GM18909 (cell line): ENCODE data around the gene F8.
"Not testable (repeated sequence)": the region's sequence is repeated elsewhere in the genome, so short reads cannot be mapped to it uniquely, and the experiment has no call there.

Experiments used
- ATAC-seq: cut with Tn5 transposase; IDR thresholded peaks from one replicate; pipeline ENCODE4 v1.9.1; 2021; ENCODE audit warnings: mild to moderate bottlenecking; ENCODE audit not compliant: unreplicated experiment, poor library complexity

F8 gene

GRCh38 chrX:154886069-154886788, 136.3 kb downstream of the F8 start, which contains the start of gene F8A1:
Gene F8A1, plus strand, starts transcription at chrX:154886355. Its CDS starts 20 bp downstream, at chrX:154886375.
- peak; percentile 71 for ATAC-seq

DNA sequence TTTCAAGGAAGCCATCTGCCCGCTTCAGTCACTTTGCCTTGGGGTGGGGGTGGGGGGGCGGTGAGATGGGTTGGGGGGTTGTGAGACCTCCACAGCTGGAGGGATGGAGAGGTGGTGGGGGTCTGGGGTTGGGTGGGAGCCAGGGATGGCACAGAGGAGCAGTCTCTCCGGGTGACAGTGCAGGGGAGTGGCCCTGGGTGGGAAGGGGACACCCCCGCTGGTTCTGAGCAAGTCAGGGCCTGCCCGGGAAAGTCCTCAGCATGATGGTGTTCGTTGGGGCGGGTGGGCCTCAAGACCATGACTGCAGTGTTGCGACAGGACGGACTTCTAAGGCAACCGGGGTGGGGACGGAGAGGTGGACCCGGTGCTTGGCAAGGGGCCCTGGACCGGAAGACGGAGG, 137.0 kb downstream of the F8 start:
- not testable (repeated sequence) for ATAC-seq

DNA sequence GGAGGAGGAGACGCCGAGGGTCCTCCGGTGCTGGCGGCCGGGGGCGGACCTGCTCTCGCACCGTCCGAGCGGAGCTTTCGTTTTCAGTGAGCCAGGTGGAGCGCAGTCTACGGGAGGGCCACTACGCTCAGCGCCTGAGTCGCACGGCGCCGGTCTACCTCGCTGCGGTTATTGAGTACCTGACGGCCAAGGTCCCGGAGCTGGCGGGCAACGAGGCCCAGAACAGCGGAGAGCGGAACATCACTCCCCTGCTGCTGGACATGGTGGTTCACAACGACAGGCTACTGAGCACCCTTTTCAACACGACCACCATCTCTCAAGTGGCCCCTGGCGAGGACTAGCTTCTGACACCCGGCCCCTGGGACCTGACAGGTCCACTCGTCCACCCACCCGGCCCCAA, 137.5 kb downstream of the F8 start:
- not testable (repeated sequence) for ATAC-seq

DNA sequence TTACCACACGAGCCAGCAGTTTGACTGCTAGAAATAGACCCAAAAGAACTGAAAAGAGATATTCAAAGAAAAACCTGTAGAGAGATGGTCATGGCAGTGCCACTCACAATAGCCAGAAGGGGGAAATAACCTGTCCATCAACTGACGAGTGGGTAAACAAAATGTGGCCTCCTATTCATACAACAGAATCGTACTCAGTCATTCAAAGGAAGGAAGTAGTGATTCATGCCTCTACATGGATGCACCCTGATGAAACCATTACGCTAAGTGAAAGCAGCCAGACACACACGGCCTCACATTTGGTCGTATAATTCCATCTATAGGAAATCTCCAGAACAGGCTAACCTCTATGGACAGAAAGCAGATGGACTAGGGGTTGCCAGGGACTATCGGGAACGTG, 138.5 kb downstream of the F8 start:
- ATAC-seq = not testable (repeated sequence)

DNA sequence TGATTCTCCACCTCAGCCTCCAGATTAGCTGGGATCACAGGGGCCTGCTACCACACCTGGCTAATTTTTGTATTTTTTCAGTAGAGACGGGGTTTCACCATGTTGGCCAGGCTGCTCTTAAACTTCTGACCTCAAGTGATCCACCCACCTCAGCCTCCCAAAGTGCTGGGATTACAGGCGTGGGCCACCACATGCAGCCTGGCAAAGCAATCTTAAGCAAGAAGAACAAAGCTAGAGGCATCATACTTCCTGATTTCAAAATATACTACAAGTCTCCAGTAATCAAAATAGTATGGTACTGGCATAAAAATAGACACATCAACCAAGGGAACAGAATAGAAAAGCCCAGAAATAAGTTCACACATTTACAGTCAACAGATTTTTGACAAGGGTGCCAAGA, 149.2 kb downstream of the F8 start:
- no peak for ATAC-seq

- ATAC-seq = not testable (repeated sequence)
These were observed 154.0 kb downstream of the F8 start for GRCh38 chrX:154868522-154868921.

DNA sequence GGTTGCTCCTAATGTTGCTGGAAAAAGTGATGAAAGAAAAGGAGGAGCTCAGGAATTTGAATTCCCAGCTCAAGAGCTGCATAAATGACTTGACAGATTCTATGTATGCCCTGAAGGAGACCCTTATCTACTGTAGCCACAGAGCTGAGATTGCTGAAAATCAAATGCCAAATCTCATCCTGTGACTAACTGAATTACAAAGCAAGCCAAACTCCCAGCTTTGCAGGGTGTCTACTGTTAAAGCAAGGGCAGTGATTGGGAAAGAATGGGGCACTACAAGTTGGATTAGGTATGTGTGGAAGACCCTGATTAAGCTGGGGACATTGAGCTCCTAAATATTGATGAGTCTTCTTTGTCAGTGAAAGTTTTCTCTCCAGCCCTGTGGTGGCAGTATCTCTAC, 167.3 kb downstream of the F8 start:
- ATAC-seq = no peak

DNA sequence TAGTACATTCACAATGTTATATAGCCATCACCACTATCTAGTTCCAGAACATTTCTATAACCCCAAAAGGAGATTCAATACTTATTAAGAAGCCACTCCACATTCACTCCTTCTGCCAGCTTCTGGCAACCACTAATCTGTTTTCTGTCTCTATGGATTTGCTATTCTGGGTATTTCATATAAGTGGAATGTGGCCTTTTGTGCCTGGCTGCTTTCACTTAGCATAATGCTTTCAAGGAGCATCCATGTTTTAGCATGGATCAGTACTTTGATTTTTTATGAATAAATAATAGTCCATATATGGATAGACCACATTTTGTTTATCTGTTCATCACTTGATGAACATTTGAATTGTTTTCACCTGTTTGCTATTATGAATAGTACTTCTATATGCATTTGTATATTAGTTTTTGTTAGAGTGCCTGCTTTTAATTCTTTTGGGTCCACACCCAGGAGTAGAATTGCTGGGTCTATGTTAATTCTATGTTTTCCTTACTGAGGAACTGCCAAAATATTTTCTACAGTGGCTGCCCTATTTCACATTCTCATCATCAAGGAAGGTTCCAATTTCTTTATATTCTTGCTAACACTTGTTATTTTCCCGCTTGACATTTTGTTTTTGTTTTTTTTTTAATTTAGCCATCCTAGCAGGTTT, 171.4 kb downstream of the F8 start:
- ATAC-seq = no peak

DNA sequence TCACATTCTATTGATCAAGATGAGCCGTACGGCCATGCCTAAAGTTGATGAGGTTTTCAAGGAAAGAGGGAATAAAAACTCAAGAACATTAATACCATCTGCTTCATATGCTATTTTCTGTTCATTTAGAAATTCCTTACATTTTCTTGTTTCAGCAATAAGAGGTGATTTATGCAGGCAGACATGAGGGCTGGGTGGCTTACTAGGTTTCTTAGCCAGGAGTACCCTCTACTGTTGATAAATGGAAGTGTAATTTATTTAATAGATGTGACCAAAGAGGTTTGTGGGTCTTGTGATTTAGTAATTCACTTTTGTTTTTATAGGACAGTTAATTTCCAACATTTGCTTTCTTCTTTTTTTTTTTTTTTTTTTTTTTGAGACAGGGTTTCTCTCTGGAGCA, 181.7 kb downstream of the F8 start:
- no peak for ATAC-seq

- ATAC-seq = no peak
These were observed 186.4 kb downstream of the F8 start for GRCh38 chrX:154836163-154836562.

- no peak for ATAC-seq
These were observed 188.0 kb downstream of the F8 start, which contains the start of gene SMIM9 for GRCh38 chrX:154834562-154834961. Gene SMIM9, minus strand, starts transcription at chrX:154834662. Its CDS starts 3,806 bp downstream, at chrX:154830856.

DNA sequence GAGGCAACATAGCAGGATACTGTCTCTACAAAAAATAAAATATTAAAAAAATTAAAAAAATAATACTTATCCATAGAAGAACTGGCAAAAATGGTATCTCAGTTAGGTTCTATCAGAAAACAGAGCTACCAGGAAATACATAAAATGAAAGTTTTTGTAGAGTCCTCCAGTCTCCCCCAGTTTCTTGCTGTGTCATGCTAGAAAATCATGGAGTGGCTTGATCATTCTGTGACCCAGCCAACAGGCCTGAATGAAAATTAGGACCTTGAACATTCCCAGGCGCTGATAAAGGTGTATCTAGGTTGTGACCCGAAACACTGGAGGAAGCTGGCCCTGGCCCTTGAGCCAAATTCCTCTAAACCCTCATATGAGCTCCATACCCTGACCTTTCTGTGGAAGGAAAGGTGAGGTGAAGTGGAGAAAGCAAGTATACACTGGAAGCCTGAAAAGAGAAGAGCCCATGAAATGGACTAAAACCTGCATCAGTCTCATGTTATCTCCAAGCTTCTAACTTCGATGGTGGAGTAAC, 188.7 kb downstream of the F8 start:
- ATAC-seq = no peak

DNA sequence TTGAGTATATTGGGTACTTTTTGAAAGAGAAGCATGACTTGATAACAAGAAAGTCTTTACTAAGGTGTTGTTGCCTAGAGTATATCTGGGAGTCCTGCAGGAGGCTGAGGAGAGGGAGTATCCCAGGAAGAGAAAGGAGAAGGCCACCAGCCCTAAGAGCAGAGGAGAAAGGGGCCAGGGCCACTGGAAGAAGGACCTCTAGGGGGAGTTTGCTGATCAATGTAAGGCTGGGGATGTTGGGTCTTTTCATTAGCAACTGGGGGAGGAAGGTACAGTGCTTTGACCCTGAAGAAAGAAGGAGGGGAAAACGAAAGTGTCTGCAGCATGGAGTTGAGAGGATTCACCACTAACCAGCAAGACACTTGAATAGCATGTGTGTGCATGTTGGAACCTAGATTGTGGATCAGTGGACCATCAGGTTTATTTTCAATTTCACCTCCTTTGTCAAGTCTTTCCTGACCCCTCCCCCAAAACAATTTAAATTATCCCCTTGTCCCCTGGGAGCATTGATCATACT, 192.5 kb downstream of the F8 start:
- no peak for ATAC-seq

- ATAC-seq = no peak
These were observed 193.4 kb downstream of the F8 start for GRCh38 chrX:154829134-154829533.

GRCh38 chrX:154828016-154828408, 194.5 kb downstream of the F8 start:
- ATAC-seq = peak; percentile 21

DNA sequence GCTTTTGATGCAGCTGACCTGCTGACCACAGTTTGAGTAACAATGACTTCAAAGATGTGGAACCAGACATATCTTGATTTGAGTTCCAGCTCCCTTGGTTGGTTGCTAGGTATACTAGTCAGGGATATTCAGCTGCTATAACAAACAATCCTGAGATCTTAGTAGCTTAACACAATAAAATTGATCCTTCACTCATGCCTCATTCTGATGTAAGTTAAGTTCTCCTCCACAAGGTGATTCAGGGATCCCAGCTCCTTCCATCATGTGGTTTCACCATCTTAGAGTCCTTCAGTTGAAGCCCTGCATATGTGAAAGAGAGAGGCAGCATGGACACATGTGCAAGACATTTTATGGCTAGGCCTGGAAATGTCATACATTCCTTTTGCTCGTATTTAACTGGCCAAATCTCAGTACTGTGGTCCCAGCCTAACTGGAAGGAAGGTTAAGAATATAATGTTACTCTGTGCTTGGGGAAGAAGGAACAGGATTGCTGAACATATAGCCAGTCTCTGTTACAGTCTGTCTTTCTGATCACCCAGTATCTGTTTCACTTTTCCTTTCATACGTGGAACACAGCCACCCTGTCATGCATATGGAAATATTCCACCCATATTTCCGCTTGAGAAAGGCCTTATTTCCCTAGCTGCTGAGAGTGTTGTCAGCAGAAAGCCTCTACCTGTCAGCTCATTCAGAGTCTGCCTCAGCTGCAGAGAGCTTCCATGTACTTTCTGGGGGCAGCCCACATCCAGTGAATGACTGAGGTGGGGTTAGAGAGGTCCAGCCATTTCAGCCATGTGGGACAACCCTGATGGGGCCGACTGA, 195.1 kb downstream of the F8 start:
- peak; percentile 93 for ATAC-seq

DNA sequence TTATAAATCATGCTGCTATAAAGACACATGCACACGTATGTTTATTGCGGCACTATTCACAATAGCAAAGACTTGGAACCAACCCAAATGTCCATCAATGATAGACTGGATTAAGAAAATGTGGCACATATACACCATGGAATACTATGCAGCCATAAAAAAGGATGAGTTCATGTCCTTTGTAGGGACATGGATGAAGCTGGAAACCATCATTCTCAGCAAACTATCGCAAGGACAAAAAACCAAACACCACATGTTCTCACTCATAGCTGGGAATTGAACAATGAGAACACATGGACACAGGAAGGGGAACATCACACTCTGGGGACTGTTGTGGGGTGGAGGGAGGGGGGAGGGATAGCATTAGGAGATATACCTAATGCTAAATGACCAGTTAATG, 196.9 kb downstream of the F8 start:
- not testable (repeated sequence) for ATAC-seq

DNA sequence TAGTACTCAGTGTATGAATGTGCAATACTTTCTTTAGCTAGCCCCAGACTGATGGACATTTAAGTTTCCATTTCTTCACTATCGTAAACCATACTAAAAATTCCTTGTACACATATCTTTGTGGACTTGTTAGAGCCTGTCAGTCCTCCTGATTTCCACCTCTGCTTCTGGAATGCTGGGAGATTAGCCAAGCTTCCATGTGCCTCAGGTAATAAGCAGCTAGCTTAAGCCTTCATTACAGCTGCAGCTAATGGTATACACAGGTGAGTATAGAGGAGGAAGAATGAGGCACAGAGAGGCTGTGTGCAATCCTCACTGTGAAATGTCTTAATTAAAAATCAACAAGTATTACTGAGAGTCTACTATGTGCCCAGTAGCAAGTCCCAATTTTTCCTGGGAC, 197.9 kb downstream of the F8 start:
- ATAC-seq = no peak

GRCh38 chrX:154822029-154822428, 200.5 kb downstream of the F8 start:
- no peak for ATAC-seq

- ATAC-seq = no peak
These were observed 201.0 kb downstream of the F8 start for GRCh38 chrX:154821523-154821922.
